ENCODE results near the gene CRKL.

GRCh38 chr22:20903093-20903492, 14.1 kb upstream of the CRKL start:
- TF ChIP-seq CTCF (IDR thresholded peaks at IDR 0.05) (no peak), EZH2 (IDR thresholded peaks at IDR 0.05; ENCODE audit: borderline replicate concordance, insufficient read depth, low read depth, low read length, poor library complexity, severe bottlenecking) (no peak)
